ENCODE results near the gene CCDC141.

CCDC141 gene

GRCh38 chr2:178976351-178976750 lies 73.6 kb downstream of the CCDC141 start:
- ATAC-seq: no peak

GRCh38 chr2:178962805-178963433 lies 87.0 kb downstream of the CCDC141 start:
- ATAC-seq: no peak

DNA sequence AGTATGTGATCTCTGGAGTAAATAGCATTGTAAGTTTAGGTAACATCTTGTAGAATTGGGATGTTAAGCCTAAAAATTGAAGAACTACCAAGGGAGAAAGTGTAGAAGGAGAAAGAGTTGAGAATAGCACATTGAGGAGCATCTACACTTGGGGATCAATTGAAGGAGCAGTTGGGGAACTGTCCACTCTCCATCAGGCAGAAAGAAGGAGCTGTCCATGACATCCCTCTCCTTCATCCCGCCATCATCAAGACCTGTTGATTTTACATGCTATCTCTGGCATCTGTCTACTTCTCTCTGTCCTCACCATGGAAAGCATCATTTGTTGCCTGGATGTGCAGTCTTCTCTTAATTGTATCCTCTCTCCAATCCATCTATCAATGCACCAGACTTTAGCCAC lies 87.8 kb downstream of the CCDC141 start:
- ATAC-seq: no peak

DNA sequence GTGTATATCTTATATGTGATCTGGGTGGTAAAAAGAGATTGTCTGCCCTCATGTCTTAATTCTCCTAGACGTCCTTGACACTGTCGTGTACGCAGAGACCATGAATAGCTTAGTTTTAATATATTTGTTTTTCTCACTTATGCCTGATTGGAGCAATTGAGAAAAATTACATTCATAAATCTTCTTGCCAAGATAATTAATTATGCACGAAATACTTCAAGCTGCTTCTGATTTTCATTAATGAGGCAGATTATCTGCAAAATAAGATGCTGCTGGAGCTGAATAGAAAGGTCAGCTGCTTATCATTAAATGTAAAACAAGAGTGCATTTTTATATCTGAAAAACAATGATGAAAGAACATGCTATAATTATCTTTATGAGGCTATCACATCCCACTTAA lies 95.9 kb downstream of the CCDC141 start:
- ATAC-seq: no peak

DNA sequence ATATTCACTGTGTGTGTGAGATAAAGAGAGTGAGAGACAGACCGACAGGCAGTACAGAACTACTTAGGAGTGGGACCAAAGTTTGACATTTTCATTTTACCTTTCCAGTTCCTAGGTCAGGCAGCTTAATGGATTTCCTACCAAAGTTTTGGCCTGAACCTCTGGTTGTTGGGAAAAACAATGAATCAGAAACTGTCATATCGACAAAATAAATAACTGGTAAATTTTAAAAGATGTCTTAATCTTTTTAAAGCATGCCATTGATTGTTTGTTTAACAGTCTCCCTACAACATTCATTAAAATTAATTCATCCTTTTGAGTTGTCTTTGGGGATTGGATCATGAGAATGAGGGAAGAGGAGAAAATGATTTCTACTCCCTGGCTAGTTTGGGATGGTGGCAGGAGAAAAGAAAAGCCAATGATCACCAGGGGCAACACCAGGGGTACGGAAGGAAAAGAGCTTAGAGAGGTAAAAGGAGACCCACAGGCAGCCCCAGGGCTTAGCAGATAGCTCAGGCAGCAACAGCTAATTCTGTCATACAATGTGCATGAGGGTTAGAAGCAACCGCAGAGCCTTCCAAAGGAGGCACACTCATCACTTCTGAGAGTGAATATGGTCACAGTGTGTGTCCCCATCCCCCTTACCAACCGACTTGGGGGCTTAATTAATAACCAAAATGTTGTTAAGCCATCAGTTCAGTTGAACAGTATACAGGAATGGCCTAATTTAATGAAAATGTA lies 98.5 kb downstream of the CCDC141 start:
- ATAC-seq: no peak

DNA sequence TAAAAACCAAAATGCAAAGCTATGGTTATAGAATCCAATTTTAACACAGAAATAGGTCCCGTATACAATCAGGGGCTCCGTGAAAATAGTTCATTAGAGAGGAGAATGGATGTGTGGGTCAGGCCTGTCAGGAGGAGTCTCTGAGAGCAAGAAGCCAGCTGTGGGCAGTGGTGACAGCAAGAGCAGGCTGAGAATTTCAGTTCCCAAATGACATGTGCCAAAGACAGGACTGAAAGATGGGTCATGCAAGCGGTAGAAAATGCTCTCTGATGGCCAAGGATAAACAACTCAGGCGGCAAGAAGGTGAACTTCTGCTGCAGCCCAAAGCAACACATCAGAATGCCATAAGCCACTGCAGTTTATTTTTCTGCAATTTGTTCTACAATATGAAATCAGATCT lies 100.4 kb downstream of the CCDC141 start:
- ATAC-seq: no peak

- ATAC-seq: no peak
Measured at GRCh38 chr2:178949151-178949550, 100.8 kb downstream of the CCDC141 start.

GRCh38 chr2:178947006-178947405 lies 102.9 kb downstream of the CCDC141 start:
- no peak for ATAC-seq

- no peak for ATAC-seq
Measured at GRCh38 chr2:178946494-178946893, 103.4 kb downstream of the CCDC141 start.

- ATAC-seq: no peak
Measured at GRCh38 chr2:178943745-178944144, 106.2 kb downstream of the CCDC141 start.

- no peak for ATAC-seq
Measured at GRCh38 chr2:178934571-178934970, 115.4 kb downstream of the CCDC141 start.

DNA sequence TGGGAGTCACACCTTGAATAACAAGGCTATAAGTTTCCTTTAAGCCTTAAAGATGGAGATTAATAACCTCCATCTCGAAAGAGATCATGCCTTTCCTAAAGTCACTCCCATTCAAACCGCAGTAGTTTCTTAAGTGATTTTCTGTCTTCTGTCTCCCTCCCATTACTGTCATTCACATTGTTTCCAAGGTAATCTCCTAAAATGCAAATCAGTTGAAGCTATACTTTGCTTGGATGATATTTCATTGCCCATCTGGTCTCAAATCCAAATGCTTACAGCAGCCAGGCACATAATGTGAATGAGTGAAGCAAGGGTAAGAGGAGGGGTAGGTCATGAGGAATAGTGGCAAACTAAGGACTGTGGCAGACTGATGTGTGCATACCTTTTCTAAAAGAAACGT lies 116.4 kb downstream of the CCDC141 start:
- ATAC-seq: no peak

DNA sequence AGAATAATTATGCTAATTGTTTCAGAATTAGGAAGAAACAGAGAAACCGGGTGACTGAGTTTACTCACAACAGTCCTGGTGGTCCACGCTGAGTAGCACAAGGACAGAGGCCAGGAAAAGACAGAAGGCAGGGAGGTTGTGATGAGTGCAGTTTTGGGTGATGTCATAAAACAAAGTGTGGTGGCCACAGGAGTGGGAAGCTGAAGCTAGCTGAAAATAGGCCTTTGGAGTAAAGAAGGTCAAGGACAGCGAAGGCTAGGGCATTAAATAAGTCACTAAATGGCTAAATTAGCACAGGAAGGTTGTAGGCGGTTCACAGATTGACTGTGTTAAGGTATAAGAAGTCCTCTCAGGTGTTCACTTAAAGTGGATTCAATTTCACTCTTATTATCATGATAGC lies 121.9 kb downstream of the CCDC141 start:
- no peak for ATAC-seq

DNA sequence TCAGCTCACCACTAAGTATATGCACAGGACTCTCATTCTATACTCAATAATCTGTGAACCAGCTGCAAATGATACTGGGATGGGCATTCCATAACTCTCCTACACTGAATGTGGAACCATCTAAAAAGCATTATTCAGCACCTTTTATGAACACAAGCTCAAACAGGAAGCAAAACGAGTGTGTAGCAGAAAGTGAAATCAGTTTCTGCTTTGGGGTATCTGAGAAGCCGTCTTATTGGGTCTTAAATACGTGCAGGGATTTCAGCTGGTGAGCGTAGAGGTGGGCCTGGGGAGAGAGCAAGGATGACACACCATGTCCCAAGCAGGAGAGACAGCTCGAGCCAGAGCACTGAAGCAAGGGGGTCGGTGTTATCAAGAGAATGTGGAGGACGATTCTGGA lies 122.8 kb downstream of the CCDC141 start:
- ATAC-seq: no peak

- ATAC-seq: no peak
Measured at GRCh38 chr2:178924817-178925216, 125.1 kb downstream of the CCDC141 start.

- ATAC-seq: no peak
Measured at GRCh38 chr2:178923546-178923945, 126.4 kb downstream of the CCDC141 start.

DNA sequence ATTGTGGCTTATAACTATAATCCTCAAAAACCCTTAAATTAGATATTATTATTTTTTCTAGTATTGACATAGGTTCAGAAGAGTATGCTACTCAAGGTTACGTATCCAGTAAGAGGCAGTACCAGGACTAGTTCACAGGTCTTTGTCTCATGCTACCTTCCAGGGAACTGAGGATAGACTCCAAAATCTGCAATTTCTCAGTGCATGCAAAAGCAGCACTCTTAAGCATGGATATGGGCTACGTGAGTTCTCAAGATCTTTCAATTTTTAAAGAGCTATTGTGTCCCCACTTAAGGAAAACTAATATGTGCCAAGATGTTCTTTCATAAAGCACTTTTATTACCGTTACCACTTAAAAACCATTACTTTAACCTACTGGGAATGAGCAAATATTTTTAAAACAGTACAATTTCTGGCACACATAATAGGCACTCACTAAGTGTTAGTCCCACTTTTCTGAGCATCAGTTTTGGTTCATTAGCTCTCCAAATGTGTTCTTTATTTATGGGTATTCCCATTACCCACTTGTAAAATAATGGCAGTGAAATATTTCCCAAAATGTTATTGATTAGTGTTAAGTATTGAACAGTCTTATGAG lies 128.9 kb downstream of the CCDC141 start:
- ATAC-seq: no peak

GRCh38 chr2:178917555-178917954 lies 132.4 kb downstream of the CCDC141 start:
- no peak for ATAC-seq

DNA sequence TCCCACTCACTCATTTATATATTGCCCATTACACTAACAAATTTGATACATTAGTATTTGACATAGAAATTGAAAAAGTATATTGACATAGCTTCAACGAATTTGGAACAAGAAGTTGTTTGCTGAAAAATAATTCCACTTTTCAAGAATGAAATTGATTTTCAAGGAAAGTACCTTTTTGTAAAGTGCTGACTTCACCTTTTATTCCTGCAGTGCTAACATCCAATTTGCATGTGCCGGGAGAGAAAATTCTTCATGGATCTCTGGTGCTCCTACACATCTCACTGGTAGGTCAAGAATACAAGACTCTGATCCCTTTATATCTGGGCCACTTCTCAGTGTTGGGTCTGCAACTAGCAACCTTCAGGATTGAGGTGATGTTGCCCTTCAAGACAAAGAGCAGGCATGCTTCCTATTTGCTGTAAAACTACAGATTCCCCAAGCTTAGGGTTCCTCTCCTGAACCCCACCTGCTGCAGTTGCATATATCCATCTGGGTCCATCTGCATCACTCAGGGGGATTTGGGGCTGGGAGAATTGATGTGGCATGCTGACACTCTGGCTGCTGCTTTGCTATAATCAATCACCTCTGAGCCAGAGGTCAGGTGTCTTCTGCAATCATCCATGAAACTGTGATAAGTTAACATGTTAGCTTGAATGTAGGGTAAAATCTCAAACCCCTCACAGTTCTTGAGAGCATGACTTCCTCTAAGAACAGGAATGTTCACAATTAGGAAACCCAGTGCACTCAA lies 134.3 kb downstream of the CCDC141 start:
- no peak for ATAC-seq

DNA sequence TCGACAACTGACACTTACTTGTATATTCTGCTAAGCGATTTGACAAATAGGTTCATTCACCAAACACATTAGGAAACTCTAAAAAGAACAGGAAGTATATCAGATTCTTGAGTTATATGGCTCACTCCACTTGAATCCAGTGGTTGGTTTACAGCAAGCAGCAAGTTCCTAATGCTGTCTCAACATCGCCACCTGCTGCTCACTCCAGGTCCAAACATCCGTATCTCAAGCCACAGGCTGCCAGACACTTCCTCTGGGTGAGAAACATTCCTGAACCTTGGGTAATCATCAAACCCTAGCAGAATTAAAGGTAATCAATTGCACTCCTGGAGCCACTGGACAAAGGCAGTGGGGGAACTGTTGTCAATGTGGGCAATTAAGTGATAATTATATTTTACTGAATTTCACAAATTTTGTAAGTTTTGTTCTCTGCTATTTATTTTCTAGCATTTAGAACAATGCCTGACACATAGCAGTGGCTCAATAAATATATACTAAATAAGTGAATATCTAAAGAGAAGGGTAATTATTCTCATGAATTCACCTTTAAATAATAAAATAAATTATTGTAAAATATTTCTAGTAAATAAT lies 135.6 kb downstream of the CCDC141 start:
- ATAC-seq: peak; percentile 50 to 65

DNA sequence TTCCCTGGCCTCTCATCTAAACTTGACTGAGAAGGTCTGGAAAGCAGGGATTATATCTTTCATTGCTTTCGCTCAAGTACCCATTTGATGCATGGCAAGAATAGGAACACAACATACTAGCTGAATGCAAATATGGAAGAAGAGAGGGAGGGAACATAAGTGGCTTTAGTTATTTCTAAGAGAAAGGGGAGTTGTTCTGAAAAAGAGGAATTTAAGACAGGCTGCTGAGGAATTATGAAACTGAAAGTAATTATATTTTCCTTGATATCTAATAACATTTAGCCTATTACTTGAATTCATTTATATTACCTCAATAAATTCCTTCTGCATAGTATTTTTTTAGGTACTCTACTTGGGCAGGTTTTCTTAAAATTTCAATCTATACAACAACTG lies 136.9 kb downstream of the CCDC141 start:
- ATAC-seq: no peak

GRCh38 chr2:178912416-178913048 lies 137.4 kb downstream of the CCDC141 start:
- ATAC-seq: peak; percentile 89 to 95

DNA sequence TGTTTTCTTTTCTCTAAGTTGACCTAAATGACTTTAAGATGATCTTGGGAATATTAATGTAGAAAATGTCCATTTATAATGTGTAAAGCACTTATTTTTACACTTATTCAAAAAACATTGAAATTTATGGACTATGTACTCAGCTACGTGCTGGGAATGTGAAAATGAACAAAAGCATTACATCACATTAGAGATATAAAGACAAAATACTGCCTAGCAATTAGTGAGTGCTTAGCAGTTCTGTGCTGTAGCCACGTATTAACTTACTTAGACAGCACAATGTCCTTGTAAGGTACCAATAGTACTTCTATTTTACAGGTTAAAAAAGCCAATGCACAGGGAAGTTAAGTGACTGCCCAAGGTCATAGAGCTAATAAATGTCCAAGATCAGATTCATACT lies 138.9 kb downstream of the CCDC141 start:
- ATAC-seq: no peak
